Stimulated activated CD8-positive, alpha-beta memory T cell treated with anti-CD3 and anti-CD28 coated beads, Interleukin-4, amount 100 ng/mL, for 1 hour (primary cell): ENCODE data around the gene RSRC2.
A peak's percentile ranks its signal among the peaks of the same experiment; 100 is the strongest.
"Not testable (repeated sequence)": the region's sequence is repeated elsewhere in the genome, so short reads cannot be mapped to it uniquely, and the experiment has no call there.

Experiments
- DNase-seq, 2 donors: peaks; one replicate each; pipeline ENCODE4 v3.0.0-alpha.2; 2020; ENCODE audit warnings: low read depth in 2 of 2, low spot score in 1 of 2

The RSRC2 gene

GRCh38 chr12:122518908-122519307 is 7.8 kb downstream of the RSRC2 start:
- no peak for DNase-seq

- DNase-seq = no peak
Observed at GRCh38 chr12:122517877-122518276, 8.9 kb downstream of the RSRC2 start.

GRCh38 chr12:122516544-122517361 is 10.0 kb downstream of the RSRC2 start:
- no peak for DNase-seq

DNA sequence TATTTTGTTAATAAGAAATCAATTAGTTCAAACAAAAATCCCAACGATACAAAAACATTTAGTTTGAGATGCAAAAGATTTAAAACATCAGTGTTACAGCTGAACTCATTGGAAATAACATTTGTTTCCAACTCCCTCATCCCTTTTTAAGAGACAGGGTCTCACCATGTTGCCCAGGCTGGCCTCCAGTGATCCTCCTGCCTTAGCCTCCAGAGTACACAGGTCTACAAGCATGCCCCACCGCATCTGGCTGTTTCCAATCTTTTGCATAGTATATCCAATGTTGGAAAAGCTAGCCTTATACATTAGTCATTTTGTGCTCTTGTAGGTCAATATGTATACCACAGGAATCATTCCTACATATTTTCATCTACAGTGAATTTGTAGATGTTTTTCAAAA is 11.5 kb downstream of the RSRC2 start:
- no peak for DNase-seq

- no peak for DNase-seq
Observed at GRCh38 chr12:122513660-122514059, 13.1 kb downstream of the RSRC2 start.

DNA sequence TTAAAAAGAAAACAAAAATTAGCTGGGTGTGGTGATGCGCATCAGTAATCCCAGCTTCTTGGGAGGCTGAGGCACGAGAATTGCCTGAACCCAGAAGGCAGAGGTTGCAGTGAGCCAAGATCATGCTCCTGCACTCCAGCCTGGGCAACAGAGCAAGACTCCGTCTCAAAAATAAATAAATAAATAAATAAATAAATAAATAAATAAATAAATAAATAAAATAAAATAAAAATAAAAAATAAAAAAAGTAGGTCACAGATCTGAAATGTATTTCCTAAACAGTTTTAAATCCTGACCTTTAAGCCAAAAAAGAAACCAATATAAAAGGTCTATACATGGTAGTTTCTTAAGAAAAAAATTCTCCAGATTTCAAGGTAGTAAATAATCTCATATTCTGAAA is 13.7 kb downstream of the RSRC2 start:
- not testable (repeated sequence) for DNase-seq

- DNase-seq = no peak
Observed at GRCh38 chr12:122508163-122508562, 18.6 kb downstream of the RSRC2 start.

- no peak for DNase-seq
Observed at GRCh38 chr12:122506393-122506938, 20.3 kb downstream of the RSRC2 start.

DNA sequence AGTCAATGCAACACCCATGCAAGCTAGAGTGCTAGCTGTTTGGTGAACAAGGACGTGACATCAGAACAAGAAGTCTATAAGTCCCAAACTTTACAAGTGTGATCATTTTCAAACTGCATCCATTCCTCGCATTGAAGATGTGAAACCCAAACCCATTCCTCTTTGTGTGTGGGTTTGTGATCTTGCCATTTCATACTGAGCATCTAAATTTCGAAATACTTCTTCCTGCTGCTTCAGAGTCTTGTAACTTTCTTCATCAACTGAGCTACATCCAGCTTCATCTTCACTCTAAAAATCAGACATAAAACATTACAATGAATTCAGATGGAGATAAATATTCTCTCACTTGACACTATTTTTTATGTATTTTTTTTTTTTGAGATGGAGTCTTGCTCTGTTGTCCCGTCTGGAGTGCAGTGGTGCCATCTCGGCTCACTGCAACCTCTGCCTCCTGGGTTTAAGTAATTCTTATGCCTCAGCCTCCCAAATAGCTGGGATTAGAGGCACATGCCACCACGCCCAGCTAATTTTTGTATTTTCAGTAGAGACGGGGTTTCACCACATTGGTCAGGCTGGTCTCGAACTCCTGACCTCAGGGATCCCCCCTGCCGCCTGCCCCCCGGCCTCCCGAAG is 21.2 kb downstream of the RSRC2 start:
- no peak for DNase-seq

DNA sequence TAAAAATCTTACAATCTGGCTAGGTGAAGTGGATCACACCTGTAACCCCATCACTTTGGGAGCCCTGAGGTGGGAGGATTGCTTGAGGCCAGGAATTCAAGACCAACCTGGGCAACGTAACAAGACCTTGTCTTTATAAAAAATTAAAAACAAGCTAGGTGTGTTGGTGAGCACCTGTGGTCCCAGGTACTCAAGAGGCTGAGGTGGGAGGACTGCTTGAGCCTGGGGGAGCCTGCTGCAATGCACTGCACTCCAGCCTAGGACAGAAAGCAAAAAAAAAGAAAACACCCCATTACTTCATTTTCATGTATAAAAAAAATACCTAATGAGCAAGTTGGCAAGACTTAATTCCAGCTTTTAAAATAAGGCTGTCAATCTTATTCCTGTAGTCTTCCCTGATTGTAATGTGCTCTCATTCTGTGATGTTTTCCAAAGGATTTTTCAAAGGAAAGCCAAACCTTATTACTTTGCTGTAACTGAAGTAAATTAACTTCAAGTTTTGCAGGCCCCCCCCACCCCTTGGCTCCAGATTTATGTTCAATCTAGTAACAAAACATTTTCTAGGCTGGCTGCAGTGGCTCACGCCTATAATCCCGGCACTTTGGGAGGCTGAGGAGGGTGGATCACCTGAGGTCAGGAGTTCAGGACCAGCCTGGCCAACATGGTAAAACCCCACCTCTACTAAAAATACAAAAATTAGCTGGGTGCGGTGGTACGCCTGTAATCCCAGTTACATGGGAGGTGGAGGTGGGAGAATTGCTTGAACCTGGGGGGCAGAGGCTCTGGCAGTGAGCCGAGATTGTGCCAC is 22.7 kb downstream of the RSRC2 start:
- DNase-seq = no peak

DNA sequence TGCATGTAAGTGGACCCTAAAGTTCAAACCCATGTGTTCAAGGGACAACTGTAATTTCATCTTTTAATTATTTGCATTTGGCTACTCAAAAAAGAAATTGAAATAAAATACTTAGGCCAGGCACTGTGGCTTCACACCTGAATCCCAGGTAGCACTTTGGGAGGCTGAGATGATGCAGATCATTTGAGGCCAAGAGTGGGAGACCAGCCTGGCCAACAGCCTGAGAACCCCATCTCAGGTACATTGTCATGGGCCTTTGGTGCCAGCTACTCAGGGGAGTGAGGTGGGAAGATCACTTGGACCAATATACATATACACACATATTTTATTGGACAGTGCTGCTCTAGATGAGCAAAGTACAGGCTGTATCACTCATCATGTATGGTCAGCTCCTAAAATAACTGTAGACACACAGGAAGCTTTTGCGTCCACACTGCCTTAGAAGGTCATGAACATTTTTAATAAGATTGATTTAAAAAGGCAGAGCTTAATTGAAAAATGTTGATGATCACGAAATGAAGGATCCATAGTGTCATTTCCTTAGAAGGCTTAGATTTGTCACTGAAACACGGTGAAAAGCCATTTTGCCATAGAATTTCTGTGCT is 23.5 kb downstream of the RSRC2 start:
- DNase-seq = no peak

DNA sequence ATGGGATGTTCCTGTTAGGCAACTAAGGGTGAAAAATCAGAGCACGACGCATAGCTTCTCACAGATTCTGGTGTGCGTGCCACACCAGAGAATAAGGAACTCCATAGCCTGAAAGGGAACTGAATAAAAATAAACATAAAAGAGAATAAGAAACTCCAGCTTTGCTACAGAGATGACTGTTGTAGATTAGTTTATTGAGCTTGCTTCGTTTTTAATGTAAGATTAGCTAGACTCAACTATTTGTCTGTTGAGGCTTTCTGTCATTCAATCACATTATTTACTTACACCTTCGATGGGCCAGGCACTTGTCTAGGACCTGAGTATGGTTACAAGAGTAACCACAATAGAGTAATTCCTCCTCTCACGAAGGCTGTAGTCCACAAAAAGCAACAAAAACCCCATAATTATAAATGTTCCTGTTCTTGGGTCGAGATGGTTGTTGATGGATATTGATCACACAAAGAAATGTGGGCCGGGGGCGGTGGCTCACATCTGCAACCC is 25.2 kb downstream of the RSRC2 start:
- no peak for DNase-seq

- peak; percentile 91 to 92 for DNase-seq
Observed at GRCh38 chr12:122500685-122501488, 25.8 kb downstream of the RSRC2 start, which contains the start of gene ZCCHC8. Gene ZCCHC8, minus strand, starts transcription at chr12:122500932. Its CDS starts 92 bp downstream, at chr12:122500840.

- DNase-seq = peak in 1 of 2 donors; percentile 17
Observed at GRCh38 chr12:122499991-122500684, 26.6 kb downstream of the RSRC2 start.

DNA sequence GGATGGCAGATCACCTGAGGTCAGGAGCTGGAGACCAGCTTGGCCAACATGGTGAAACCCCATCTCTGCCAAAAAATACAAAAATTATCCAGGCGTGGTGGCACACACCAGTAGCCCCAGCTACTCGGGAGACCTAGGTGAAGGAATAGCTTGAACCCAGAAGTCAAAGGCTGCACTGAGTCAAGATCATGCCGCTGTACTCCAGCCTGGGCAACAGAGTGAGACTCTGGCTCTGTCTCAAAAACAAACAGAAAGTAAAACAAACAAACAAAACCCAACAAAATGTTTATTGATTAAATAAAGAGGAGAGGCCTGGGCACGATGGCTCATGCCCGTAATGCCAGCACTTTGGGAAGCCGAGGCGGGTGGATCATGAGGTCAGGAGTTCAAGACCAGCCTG is 31.5 kb downstream of the RSRC2 start:
- DNase-seq = no peak

DNA sequence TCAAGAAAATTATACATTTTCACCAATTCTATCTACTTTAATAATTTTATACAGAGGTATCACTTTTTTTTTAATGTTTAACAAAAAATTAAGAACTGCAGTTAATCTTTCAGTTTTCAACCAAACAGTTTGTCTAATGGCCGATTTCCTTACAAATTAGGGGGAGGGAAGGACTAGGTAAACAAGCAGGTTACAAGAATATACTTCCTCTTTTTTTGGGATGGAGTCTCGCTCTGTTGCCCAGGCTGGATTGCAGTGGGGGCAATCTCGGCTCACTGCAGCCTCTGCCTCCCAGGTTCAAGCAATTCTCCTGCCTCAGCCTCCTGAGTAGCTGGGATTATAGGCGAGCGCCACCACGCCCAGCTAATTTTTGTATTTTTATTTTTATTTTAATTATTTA is 33.5 kb downstream of the RSRC2 start:
- DNase-seq = not testable (repeated sequence)

DNA sequence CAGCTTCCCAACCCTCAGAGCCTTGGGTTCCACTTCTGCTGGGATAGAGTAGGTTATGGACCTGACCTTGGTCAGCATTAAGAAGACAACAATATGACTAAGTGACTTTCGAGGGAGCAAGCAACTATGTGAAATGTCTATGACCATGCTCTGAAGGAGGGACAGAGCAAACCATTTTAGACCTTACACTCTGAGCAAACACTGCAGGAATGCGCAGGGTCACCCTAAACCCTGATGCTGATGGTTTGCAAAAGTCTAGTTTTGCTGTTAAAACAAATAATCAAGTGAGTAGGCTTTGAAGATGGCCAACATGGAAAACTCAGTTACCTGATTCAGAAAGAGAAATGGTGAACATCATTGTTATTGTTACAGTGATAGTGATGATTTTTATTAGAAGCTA is 34.7 kb downstream of the RSRC2 start:
- no peak for DNase-seq

DNA sequence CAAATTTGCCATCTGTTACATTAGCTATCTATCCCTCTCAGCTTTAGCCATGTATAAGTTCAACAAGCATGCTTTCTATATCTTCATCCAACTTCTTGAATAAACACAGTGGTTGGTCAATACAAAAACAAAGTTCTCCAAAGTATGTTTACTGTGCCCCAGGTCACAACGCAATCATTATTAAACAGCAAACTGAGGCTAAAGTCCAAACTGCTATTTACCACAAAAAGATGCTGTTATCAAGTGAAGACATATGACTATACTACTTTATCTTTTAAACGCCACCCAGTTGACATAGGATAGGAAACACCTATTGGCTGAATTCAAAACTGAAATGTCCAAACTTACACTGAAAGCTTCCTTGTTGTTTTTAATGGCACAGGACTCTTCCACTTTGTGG is 37.7 kb downstream of the RSRC2 start:
- DNase-seq = no peak

DNA sequence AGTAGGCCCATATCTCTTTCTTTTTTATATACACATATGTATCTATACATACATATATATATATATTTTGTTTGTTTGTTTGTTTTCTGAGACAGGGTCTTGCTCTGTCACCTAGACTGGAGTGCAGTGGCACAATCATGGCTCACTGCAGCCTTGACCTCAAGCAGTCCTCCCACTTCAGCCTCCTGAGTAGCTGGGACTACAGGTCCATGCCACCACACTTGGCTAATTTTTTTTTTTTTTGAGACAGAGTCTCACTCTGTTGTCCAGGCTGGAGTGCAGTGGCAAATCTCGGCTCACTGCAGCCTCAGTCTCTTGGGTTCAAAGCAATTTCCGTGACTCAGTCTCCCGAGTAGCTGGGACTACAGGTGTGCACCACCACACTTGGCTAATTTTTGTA is 38.9 kb downstream of the RSRC2 start:
- not testable (repeated sequence) for DNase-seq
